Activated CD4-positive, alpha-beta T cell treated with anti-CD3 and anti-CD28 coated beads, Interleukin-2, Interleukin-4, amounts not matched to agents 100 ng/mL and 50 ng/mL, durations not matched to agents 16 hours and 8 hours (primary cell): ENCODE measurements around the gene AP1S2.
"Not testable (repeated sequence)": the region's sequence is repeated elsewhere in the genome, so short reads cannot be mapped to it uniquely, and the experiment has no call there.

ENCODE experiments used
- DNase-seq: peaks from one replicate; pipeline ENCODE4 v3.0.0-alpha.2; 2020; ENCODE audit warnings: low spot score

AP1S2 gene

GRCh38 chrX:15854712-15855567, at the start of gene AP1S2:
Gene AP1S2, minus strand, starts transcription at chrX:15854813. Its CDS starts 2,289 bp downstream, at chrX:15852524.
- peak; percentile 98 for DNase-seq

GRCh38 chrX:15903186-15903681, 48.6 kb upstream of the AP1S2 start:
- DNase-seq, result no peak

DNA sequence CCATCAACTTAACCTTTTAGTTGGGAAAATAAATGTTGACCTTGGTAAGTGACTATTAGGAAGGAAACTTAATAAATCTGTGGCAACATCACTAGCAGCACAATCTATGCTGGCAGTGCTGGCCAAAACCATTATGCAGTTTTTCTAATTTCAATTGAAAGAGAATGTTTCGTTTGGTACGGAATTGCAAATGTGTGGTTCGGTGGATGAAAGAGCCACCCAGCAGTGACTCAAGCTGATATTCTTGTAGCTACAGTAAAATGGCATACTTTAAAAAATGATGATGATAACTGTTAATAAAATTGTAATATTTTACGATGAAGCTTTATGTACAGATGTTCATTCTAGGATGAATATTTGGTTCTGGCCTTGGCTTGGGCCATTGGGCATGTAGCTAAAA, 40.7 kb upstream of the AP1S2 start:
- DNase-seq, result no peak

GRCh38 chrX:15894724-15895123, 40.1 kb upstream of the AP1S2 start:
- no peak for DNase-seq

- DNase-seq, result no peak
Measured at GRCh38 chrX:15890463-15890862, 35.9 kb upstream of the AP1S2 start.

- no peak for DNase-seq
Measured at GRCh38 chrX:15888062-15888461, 33.4 kb upstream of the AP1S2 start.

DNA sequence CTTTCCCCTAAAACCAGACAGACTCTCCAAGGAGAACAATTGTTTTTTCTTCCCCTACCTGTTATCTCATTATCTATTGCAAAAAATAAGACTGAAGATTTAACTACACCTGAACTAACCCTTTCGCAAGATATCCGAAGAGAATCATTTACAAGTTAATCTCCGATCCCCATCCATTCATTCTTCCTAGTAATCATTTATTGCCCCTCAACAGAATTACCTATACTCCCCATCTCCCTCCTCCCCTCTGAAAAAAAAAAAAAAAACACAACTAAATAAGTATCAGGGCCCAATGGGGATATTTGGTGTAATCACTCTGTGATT, 28.9 kb upstream of the AP1S2 start:
- no peak for DNase-seq

DNA sequence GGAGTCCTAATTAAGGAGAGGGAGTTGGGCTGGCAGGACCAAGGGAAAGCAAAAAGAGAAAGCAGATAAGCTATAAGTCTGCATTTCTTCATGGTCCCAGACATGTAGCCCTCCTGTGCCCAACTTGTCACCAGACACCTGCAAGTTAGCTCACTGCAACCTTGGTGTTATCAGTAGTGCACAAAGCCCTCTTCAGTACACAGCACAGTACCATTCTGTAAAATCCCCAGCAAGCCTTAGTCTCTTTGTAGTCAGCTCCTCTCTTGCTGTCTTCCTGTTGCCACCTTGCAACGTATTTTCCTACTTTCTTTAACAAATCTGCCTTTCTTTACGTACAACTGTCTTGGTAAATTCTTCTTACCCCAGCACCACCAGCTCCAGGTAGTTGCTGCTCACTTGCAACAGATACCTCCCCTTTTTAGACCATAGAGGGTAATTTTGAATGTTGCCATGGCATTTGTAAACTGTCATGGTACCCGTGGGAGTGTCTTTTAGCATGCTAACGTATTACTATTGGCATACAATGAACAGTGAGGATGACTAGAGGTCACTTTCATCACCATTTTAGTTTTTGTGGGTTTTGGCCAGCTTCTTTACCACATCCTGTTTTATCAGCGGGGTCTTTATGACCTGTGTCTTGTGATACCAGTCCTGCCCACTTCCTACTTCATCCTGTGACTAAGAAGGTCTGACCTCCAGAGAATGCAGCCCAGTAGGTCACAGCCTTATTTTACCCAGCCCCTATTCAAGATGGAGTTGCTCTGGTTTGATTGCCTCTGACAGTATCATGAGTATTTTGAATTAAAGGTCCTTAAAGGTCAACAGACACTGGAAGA, 28.3 kb upstream of the AP1S2 start:
- DNase-seq, result peak; percentile 2

DNA sequence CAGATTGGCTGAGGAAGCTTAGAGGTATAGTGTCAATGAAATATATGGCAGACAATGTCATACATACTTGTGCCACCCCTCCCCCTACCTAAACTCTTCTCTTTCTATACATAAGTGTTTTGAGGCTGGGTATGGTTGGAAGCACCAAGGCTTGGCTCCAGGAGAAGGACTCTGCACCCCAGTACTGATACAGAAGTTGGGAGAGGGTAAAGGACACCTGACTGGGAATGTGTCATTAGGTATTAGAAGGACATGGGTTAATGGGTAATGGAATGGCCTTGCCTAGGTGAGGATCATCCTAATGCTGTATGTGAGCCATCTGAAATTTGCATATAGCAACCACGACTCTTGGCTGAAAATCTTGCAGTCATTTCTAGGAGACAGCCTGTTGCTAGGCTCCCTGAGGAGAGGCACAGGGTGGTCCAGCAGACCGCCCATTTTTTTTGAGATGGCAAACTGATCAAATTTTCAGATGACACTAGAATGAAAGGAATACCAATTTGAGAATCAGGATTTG, 26.8 kb upstream of the AP1S2 start:
- no peak for DNase-seq

DNA sequence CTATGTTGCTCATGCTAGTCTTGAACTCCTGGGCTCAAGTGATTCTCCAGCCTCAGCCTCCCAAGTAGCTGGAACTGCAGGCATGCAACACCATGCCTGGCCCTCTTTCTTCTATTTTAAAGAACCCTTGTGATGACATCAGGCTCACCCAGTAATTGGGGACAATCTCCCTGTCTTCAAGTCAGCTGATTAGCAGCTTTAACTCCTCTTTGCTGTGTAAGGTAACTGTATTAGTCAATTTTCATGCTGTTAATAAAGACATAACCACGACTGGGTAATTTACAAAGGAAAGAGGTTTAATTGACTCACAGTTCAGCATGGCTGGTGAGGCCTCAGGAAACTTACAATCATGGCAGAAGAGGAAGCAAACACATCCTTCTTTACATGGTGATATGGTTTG, 23.3 kb upstream of the AP1S2 start:
- DNase-seq, result not testable (repeated sequence)

- no peak for DNase-seq
Measured at GRCh38 chrX:15877380-15877779, 22.8 kb upstream of the AP1S2 start.

GRCh38 chrX:15874672-15875071, 20.1 kb upstream of the AP1S2 start:
- no peak for DNase-seq

- DNase-seq, result no peak
Measured at GRCh38 chrX:15873566-15873965, 19.0 kb upstream of the AP1S2 start.

- no peak for DNase-seq
Measured at GRCh38 chrX:15870310-15870709, 15.7 kb upstream of the AP1S2 start.

- no peak for DNase-seq
Measured at GRCh38 chrX:15869695-15870094, 15.1 kb upstream of the AP1S2 start.

DNA sequence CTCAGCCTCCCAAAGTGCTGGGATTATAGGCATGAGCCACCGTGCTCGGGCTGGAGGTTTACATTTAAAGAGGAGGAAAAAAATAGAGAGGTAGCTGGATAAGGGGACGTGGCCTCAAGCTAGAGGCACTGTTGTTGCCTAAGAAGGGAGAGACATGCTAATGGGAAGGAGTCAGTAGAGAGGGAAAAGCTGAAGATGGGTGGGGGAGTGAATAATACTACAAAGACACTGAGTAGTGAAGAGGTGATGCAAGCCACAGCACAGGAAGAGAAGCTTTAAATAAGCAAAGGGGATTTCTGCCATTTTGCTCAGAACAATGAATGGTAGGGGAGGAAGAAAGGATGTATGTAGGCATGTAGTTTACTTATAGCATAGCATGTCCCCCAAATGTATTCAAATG, 11.5 kb upstream of the AP1S2 start:
- DNase-seq, result no peak

- no peak for DNase-seq
Measured at GRCh38 chrX:15864629-15865028, 10.0 kb upstream of the AP1S2 start.

DNA sequence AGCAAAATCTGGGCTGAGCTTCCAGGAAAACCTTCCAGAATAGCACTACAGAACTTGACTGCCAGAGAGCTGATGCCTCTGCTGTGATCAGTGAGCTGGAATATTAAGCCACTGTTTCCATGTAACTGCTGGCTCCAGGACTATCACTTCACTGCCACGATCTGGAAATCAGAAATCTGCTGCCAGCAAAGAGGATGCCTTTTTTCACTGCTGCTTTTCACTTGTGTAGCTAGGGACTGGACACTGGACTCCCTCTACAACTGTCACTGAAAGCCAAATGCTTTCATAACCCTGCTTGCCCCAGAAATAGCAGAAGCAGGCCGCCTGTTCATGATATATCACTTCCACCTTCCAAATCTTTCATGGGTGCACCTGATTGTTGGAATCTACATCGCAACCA, 9.4 kb upstream of the AP1S2 start:
- no peak for DNase-seq

GRCh38 chrX:15860921-15861320, 6.3 kb upstream of the AP1S2 start:
- no peak for DNase-seq

GRCh38 chrX:15858051-15858450, 3.4 kb upstream of the AP1S2 start:
- DNase-seq, result no peak

GRCh38 chrX:15856636-15857035, 2.0 kb upstream of the AP1S2 start:
- no peak for DNase-seq

GRCh38 chrX:15856222-15856587, 1.6 kb upstream of the AP1S2 start:
- no peak for DNase-seq
